Left lobe of liver (tissue), 2 donors: ENCODE data around the gene SLC8A3. TPM values are rescaled to one million over a fixed set of nuclear protein-coding genes. Genes with fewer than 3 reads are reported as not detected.

Experiments
- ATAC-seq: fragments of 200-7000 bp; cut with Tn5 transposase; one replicate; pipeline ENCODE4 v1.9.1; 2020; ENCODE audit warnings: mild to moderate bottlenecking, moderate library complexity
- DNase-seq: peaks from one replicate; pipeline ENCODE4 v3.0.0-alpha.2; 2020; ENCODE audit warnings: low spot score
- total RNA-seq: library from RNA; stranded (reverse); gene quantifications from one replicate; pipeline ENCODE4 v1.2.1, GENCODE V29; 2021
- donor health status: DM: no; HTN: no; CAD: no; lungs with moderate emphysema.
- donor health status: DM: no; HTN: yes; CAD: no.

Gene SLC8A3
- total RNA-seq, 1 donor from 2014 or later: 0.05 TPM

DNA sequence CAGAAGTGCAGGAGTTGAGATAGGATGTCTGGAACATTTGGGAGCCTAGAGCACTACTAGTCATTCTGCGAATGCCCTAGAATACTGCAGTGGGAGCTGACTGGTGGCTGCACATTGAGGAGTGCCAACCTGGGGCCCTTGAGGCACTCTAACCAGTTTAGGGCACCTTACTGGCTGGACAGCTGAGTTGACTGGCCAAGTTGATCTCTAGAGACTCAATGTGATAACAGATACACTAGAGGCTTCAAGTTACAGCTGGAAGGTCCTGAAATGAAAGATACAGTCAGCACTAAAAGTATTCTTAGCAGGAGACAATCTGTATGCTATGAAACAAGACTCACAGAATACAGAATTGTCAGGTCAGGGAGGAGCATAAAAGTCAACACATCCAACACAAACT is 8.0 kb downstream of the SLC8A3 start:
- ATAC-seq: no peak
- DNase-seq: no peak

DNA sequence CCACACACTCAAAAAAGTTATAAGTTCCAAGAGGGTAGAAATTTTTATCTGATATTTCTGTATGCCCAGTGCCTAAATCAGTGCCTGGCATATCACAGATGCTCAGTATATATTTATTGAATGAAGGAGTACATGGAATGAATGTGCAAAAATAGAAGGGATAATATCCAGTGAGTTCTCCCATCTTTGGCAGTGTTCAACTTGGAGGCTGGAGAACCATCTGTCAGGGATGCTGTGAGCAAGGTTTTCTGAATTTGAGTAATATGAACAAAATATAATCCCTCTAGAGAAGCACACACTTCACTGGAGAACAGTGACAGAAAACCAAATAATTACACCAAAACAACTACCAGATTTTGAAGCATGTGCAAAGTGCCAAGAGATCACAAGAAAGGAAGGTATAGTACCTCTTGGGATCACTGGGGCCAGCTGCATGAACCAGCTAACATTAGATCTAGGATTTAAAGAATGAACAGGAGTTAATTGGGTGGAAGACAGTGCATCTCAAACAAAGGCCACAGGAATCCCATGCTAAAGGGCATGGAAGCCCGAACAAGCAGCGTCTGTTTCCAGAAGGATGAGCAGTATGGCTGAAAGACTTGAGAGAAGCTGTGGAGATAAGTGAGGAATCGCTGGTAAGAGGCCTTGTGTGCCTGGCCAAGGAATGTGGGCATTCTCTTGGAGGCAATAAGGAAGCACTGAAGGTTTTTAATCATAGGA is 11.5 kb downstream of the SLC8A3 start:
- DNase-seq (no peak), ATAC-seq (no peak)

DNA sequence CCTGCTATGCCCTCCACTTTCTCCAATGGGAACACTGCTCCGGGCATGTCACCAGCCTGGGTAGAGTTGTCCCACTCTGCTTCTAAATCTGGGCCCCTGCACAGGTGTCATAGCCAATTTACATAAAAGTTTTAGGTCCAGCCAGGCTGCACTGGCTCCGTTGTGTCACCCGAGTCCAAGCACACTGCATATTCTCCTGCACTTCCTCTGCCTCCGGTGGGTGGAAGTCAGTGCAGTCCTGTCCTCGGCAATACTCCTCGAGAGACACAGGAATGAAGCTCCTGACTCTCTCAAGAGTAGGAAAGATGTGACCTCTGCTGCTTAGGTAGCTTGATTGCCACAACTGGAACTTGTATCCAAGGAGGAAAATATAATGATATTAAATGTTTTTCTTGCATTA is 15.2 kb downstream of the SLC8A3 start:
- ATAC-seq (no peak), DNase-seq (no peak)

DNA sequence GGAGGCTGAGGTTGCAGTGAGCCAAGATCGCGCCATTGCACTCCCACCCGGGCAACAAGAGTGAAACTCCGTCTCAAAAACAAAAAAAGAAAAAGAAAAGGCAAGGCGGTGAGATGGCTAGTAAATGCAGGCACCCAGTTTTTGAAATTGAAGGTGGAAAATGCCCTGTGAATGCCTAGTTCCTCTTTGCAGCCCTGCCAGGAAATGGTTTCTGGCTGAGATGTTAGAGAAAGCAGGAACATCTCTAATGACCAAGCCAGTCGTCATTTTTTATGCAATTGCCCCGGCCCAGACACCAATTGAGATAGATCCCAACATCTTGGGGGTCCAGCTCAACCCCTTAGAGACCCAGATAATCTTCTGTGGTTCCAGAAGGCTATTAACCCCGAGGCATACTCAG is 17.0 kb downstream of the SLC8A3 start:
- no peak for DNase-seq
- no peak for ATAC-seq

DNA sequence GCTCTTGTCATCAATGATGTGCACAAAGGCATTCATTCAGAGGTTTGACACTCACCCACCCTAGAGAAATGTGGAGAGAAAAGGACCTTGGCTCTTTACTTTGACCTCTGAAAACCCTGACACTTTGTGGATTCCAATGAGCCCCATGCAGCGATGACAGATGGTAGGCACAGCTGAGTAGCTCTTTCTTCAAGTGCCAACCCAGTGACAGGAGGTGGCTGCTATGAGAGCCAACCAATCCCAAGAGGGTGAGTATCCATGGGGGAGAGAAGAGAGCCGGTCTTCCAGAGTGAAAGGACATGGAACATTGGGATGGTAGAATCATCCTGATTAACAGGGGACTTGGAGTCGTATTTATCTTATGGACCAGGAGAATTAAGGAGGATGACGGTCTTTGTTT is 17.8 kb downstream of the SLC8A3 start:
- DNase-seq (no peak), ATAC-seq (no peak)

DNA sequence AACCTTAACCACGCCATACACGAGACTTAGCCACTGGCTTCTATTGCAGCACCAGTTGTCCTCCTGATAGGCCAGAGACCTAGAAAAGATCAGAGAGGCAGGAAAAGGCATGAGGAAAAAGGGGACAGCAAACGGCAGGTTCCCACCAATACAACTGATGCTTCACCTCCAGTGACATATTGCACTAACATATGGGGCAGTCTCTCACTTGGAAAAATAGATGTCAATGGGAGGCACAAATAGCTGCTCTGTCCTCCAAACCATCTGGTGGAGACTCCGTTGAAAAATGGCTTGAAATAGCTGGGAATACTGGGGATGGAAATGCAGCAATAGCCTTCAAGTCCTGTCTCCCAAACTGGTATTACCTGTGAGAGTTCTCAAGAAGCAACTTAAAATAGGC is 20.3 kb downstream of the SLC8A3 start:
- ATAC-seq: no peak
- no peak for DNase-seq

DNA sequence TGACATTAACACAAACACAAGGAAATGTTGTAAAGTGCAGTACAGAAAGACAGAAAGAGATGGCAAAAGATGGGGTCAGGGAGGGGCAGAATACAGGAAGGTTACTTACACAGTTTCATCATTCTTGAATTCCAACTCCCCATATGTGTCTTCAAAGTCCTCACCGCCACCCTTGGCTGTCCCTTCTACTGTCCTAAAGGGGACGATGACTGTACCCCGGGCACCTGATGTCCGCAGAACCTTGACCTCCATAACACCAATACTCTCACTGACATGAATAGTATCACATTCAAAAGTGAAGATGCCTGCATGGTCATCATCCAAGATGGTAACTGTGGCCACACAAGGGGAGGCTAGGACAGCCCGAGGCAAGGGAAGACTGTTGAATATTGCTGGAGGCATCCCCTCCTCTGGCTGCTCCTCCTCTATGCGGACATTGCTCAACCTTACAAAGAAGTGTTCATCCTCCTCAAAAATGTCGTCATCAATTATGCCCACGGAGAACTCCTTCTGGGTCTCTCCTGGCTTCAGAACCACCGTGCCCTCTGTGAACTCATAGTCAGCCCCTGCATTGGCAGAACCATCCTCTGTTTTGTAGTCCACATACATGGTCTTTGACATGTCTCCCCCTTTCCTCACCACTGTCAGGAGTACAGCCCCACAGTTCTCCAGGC is 22.1 kb downstream of the SLC8A3 start:
- DNase-seq (no peak), ATAC-seq (no peak)

DNA sequence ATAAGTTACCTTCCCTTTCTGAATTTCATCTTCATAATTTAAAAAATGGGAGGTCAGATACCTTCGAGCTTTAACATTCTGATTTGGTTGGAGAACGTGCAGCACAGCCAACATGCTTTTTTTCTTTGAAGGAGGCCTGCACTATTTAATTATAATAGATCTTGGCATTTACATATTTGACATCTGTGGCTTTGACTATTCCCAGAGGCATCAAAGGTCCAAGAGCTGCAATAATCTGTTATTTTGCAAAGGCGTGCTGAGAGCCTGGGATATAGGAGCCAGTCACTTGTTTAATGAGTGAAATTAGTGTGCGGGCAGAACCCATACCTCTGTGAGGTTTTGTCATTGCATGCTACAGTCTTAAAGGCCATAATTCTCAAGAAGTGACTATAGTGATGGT is 26.4 kb downstream of the SLC8A3 start:
- no peak for ATAC-seq
- no peak for DNase-seq

DNA sequence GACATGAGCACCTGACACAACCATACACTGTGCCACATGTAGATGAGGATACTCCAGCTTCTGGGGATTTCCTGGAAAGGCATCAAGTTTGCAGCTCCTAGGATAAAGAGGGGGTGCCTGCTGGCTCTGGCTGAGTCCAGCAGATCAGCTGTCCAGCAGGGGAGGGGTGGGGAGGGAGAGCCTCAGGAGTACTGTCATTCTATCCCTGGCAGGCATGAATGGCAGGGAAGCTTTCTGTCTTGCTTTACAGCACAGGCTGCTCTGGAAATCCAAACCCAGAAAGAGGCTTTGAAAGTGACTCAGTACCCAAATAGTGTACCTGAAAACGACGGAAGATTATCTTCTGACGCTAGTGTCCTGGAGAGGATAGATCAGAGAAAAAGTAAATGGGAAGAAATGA is 32.2 kb downstream of the SLC8A3 start:
- no peak for ATAC-seq
- no peak for DNase-seq

DNA sequence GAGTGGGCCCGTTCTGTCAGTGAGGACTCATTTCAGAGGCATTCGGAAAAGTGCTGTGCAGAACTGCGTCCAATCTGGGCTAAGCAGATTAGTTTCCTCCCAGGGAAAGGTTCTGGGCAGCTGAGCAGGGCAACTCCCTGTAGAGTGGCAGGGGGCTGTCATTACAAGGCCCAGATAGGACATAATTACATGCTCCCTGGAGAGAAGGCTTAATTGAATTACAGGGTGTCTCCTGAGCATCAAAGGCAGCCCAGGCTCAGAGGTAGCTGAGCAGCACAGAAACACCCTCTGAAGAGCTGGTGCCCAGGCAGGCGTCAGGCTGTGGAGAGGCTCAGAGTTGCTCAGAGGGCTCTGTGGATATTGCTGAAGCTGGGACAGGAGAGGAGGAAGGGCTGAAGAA is 36.0 kb downstream of the SLC8A3 start:
- ATAC-seq (no peak), DNase-seq (no peak)

DNA sequence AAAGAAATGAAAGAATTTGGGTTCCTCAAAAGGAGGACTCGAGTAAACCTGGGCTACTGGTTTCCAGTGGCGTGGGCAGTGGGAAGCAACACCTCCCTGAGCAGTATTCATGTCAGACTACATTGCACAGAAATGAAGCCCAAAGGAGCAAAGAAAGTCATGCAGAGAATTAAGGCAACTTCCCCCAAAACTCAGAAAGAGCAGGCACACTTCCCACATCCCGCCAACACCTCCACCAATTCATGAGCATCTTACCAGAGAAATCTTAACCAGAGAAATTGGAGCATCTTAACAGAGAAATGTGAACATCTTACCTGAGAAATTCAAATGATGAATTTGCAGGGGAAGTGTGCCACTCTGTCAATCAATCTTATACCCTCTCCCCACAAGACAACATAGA is 36.7 kb downstream of the SLC8A3 start:
- ATAC-seq: no peak

DNA sequence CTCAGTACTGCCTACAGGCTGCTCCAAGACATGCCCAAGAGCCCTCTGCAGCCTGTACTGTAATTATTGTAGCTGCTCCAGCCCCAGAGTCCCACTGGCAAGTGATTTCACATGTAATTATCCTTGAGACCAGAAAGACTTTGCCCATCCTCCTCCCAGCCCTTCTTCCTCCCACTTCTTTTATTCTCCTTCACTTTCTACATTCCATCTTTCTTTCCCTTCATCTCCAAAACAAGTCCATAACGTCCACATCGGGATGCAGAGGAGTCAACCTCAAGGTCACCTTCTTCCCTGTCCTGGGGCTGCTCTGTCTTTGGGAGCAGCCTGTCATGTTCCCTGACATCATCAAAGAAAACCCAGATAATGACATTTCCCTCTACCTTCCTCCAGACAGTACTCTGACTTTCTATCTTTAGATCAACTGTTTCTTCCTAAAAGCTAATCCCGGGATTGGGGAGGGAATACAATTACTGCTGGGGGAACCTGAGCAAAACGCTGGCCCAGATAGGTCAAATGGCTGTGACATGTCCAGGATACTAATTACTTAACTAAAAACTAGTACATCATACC is 39.1 kb downstream of the SLC8A3 start:
- DNase-seq: no peak
- ATAC-seq: no peak

More for the DNA sequence above, 36.7 kb downstream of the SLC8A3 start:
- no peak for DNase-seq

DNA sequence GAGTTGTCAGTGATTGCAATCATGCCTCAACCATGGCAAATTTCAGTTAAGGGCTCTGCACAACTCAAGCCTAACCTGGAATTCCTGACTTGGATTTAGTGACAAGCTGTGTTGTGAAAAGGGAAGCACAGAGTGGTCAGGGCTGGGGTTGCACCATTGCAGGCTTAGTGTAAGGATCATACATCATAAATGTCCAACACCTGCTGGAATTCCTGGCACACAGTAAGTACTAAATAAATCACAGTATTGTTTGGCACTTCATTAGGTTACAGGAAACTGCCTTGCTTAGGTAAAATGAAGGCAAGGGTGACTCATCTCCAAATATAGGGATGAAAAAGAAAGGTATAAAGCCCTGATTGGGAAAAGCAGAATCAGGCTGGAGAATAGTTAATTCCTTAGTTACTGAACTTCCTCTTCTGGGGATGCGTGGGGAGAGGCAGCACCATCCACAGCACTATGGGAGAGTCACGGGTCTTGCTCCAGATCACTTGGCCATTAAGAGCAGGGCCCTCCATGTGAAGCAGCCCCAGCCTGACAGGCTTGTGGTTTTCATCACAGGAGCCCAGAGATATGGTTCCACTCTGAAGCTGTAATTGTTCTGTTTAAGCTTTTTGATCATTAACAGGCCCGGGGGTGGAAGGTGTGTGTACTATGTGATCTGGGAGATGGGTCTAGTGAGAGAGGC is 39.7 kb downstream of the SLC8A3 start:
- DNase-seq (no peak), ATAC-seq (no peak)

DNA sequence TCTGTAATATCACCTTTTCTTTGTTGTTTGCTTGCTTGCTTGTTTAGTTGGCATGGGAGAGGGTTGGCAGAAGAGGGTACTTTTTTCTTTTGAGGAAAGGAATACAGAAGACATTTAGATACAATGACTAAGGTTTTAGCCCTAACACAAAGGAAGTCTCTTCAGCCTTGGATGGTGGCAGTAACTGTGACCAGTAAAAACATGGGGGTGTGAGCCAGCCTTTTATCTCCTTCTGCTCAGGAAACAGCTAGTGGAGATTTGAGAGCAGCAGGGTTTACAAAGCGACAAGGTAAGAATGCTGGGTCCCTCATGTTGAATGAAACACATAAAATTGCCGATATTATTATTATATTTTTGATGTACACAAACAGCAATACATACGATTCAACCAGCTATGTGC is 40.4 kb downstream of the SLC8A3 start:
- DNase-seq (no peak), ATAC-seq (no peak)

DNA sequence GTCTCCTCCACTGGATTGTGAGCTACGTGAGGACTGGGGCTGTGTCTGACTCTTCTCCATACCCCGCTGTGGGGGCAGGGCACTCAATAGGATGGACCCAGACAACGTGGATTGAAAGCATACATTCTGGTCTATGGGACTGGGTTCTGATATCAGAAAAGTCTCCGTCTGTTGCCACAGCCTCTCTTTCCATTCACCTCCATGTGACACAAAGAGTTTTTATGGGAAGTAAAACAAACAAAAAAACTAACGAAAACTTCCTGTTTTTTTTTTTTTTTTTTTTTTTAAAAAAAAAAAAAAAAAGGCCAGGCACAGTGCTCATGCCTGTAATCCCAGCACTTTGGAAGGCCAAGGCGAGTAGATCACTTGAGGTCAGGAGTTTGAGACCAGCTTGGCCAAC is 44.7 kb downstream of the SLC8A3 start:
- DNase-seq (no peak), ATAC-seq (no peak)

DNA sequence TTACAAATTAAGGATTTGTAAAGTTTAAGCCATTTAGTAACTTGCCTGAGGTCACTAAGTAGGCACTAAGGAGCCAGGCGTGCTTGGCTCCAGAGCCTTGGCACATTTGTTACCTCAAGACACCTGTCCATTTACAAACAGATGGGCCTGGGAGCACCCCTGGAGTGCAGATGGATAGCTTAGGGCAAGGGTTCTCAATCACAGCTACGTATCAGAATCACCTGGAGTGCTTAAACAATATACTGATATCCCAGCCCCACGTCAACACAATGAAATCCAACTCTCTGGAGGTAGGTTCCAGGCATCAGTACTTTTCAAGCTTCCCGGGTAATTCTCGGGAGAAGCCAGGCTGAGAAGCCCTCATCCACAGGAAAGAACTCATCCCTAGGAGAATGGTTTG is 45.4 kb downstream of the SLC8A3 start:
- no peak for DNase-seq
- no peak for ATAC-seq

DNA sequence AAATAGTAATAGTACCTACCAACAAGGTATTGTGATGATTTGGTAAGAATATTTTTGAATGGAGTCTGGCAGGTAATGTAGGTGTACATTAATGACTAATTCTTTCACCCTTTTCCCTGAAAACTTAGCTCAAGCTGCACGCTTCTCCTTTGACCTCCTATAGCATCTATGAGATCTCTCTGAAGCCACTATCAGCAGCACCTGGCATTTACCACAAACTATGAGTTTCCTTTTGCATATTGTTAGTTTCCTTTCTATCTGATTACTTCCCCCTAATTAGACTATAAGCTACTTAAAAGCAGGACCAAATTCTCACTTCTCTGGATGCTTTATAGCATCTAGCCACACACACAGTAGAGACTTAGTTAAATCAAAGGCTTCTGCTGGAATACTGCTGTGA is 48.1 kb downstream of the SLC8A3 start:
- DNase-seq (no peak), ATAC-seq (no peak)

DNA sequence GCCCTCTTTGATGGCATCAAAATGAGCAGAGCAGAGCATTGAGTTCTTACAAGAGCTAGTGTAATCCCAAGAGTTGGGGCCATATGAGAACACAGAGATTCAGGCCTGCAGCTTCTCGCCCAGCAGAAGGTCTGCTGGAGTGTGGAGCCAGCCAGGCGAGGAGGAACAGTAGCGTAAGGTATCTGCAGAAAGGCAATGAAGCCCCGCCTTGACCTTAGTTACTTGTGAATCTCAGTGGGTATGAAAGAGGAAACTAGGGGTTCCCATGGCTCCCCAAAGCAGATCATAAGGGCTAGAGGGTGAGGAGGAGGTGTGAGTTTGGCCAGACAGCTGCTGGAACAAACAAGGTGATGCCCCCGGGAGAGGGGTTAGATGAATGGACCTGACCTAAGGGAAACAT is 49.4 kb downstream of the SLC8A3 start:
- no peak for DNase-seq
- ATAC-seq: no peak

DNA sequence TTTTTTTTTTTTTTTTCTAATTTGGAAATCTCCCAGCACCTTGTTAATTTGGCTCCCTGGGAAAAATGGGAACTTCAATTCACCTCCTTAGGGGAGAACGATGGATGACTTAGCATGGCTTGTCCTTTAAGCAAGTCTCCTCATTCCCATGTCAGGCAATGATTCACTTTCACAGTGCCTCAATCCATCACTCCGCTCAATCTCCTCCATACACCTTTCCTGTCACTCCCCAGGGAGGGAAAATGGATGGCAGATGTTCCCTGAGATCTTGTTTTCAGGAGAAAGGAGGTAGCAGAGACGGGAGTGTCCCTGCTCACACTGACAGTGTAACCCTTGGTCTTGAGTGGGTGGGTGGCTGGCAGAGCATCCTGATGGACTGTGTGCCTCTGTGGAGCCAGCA is 51.0 kb downstream of the SLC8A3 start:
- DNase-seq (no peak), ATAC-seq (no peak)

DNA sequence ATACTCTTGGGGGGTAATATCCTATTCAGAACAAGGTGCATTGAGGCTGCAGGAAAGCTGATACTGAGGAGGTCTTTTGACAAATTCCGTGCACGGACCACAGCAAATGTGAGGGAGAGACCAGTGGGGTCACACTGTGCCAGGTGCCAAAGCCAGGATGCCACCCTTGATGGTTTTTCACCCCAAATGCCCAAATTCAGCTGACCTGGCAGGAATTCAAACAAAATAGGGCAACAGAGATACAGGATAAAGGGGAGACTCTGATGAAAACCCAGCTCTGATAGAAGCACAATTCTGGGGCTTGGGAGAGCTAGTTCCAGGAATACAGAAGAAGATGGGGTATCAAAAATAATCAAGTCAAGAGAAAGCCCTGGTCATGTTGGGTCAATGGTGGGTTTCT is 55.3 kb downstream of the SLC8A3 start:
- ATAC-seq (no peak), DNase-seq (no peak)

DNA sequence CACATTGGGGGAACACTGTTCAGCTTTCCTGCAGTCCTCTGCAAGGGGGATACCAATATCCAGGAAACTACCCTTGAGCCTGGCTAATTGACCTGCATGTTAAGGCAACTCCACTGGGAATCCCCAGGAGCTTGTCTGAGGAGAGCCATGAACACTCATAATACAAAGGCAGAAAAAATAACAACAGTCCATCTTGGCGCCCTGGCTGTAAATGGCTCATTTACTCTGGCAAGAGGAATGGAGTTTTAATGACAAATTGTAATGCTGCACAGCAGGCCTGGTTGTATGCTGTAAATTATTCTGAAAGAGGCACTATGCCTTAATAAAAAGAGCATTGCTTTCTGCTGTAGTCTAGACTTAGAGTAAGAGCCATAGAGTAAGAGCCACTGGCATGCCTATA is 58.3 kb downstream of the SLC8A3 start:
- DNase-seq: no peak
- no peak for ATAC-seq

DNA sequence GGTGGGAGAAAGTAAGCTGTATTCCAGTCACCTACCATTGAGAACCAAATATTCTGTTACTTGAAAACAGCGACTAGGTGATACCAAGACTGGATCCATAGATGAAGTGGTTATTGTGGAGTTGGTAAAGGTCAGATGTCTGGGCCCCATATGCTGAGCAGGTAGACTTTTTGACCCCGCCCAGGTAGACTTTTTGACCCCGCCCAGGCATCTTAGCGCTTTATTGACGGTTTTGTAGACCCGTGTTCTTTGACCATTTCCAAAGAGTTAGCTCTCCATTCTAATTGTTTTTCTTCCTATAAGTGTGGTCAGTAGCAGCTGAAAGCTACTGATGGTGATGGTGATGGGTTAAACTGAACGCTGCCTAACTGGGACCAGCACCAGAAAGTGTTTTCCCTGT is 61.6 kb downstream of the SLC8A3 start:
- ATAC-seq: no peak
- DNase-seq: no peak
